ENCODE measurements around the gene FLRT3.

The FLRT3 gene

DNA sequence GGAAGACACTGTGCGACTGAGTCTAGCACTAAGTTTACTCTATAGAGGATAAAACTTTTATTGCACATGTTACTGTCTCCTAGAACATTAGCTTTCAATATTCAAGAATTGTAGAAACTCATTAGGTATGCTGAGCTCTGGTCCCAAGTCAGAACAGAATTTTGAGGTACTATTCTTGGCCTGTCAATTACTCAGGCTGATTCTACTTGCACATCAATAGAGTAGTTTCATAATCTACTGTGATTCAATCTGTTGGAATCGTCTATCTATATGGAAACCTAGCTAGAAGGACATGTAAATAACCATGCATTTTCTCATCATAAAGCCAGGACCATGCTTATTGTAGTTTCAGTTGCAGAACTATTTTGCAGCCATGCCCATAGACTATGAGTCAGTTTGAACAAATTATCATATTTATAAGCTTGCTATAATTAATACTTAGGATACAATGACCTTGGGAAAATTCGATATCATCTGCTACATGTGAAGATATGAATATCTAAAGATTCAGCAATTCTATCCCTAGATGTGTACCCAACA is 41.6 kb downstream of the FLRT3 start:
- no peak for TF ChIP-seq CTCF (IDR thresholded peaks at IDR 0.05; ENCODE audit: control extremely low read depth, extremely low read depth, low read depth, missing control alignments)
- no peak for DNase-seq (ENCODE audit: extremely low spot score)
- CTCF ChIA-PET, result interaction anchor here (0.8 to 1.2 kb wide), 3 partner anchors 8 to 13 kb away, joined by 3 to 4 read pairs (median 3); no protein-coding TSS in a partner anchor
- POLR2A ChIA-PET, result no interaction called here

DNA sequence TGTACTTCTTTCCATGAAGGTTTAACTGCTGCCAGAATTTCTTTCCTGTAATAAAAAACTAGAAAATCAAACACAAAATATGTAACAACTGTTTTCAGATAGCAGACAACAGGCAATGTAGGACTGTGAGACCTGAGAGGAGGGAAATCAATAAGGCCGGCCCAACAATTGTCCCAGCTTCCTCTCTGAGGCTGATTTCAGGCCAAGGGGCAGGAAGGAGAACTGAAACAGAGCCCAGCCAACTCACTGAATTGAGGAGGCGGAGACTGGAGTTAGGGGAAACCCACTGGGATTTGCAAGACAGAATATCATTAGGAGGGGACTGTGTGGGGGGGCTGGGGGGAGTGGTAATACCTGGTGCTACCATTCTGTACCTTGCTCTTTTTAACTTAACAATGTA is 42.2 kb downstream of the FLRT3 start:
- POLR2A ChIA-PET, result no interaction called here
- CTCF ChIA-PET, result interaction anchor here (1.2 kb wide), 1 partner anchor 13 kb away, joined by 3 read pairs; no protein-coding TSS in a partner anchor
- no peak for DNase-seq (ENCODE audit: extremely low spot score)
- TF ChIP-seq CTCF (IDR thresholded peaks at IDR 0.05; ENCODE audit: control extremely low read depth, extremely low read depth, low read depth, missing control alignments), result no peak

GRCh38 chr20:14291502-14291901 is 45.9 kb downstream of the FLRT3 start:
- no peak for TF ChIP-seq CTCF (IDR thresholded peaks at IDR 0.05; ENCODE audit: control extremely low read depth, extremely low read depth, low read depth, missing control alignments)
- DNase-seq (ENCODE audit: extremely low spot score), result no peak
- ChIA-PET CTCF (interaction anchor here (1.7 to 1.9 kb wide), 2 partner anchors 13 to 24 kb away, joined by 4 to 7 read pairs; no protein-coding TSS in a partner anchor), POLR2A (no interaction called here)

- POLR2A ChIA-PET, result no interaction called here
- CTCF ChIA-PET, result interaction anchor here (1.1 kb wide), 1 partner anchor 7 kb away, joined by 3 read pairs; no protein-coding TSS in a partner anchor
- no peak for TF ChIP-seq CTCF (IDR thresholded peaks at IDR 0.05; ENCODE audit: control extremely low read depth, extremely low read depth, low read depth, missing control alignments)
- DNase-seq (ENCODE audit: extremely low spot score), result no peak
Observed at GRCh38 chr20:14288341-14289330, 48.8 kb downstream of the FLRT3 start.

DNA sequence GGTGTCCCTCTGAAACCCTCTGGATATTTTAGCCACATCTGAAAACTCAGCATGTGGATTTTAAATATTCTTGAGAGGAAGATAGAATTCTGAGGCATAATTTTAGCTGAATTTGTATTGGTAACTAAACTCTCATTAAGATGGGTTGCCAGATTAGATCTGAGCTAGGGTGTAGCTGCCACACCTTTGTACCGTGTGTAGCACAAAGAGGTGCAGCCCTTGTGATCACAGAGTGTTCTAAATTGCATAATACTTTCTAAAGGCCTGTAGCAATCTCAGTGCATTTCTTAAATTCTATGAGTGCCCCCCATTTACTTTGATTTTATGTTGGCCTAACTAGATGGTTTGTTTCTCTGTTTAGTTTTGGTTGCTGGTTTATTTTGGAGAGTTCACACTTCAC is 53.0 kb downstream of the FLRT3 start:
- CTCF ChIA-PET, result no interaction called here

More for the DNA sequence above, 53.0 kb downstream of the FLRT3 start:
- no peak for TF ChIP-seq CTCF (IDR thresholded peaks at IDR 0.05; ENCODE audit: control extremely low read depth, extremely low read depth, low read depth, missing control alignments)
- no peak for DNase-seq (ENCODE audit: extremely low spot score)
- POLR2A ChIA-PET, result no interaction called here

Measured in GM10248 (cell line).